HepG2 (cell line): ENCODE measurements around the gene THAP3. TPM values are rescaled to one million over a fixed set of nuclear protein-coding genes. Genes with fewer than 3 reads are reported as not detected.

ENCODE experiments used
- AGO1 ChIP-seq: fragments of 200-400 bp; formaldehyde crosslinking; IDR thresholded peaks from 2 replicates; pipeline ENCODE4 v1.6.1; 2017; ENCODE audit warnings: mild to moderate bottlenecking, low read depth, low read length, moderate library complexity; ENCODE audit not compliant: poor library complexity, severe bottlenecking
- AGO2 ChIP-seq: fragments of 200-400 bp; formaldehyde crosslinking; optimal IDR thresholded peaks from 2 replicates; pipeline ENCODE3; 2017; ENCODE audit warnings: mild to moderate bottlenecking, low read depth, low read length, moderate library complexity
- ELF4 ChIP-seq: sonication (generic); formaldehyde crosslinking; IDR thresholded peaks from 2 replicates; pipeline ENCODE4 v1.5.0; 2020; ENCODE audit warnings: missing genetic modification reagents, mild to moderate bottlenecking, moderate library complexity, borderline replicate concordance
- HMGA1 ChIP-seq: sonication (generic); formaldehyde crosslinking; conservative IDR thresholded peaks from 2 replicates; pipeline ENCODE4 v1.4.0; 2020; ENCODE audit warnings: missing genetic modification reagents
- HOXA9 ChIP-seq: sonication (generic); formaldehyde crosslinking; IDR thresholded peaks from 2 replicates; pipeline ENCODE4 v1.8.1; 2022; ENCODE audit warnings: missing genetic modification reagents, mild to moderate bottlenecking, moderate library complexity, borderline replicate concordance
- MYC ChIP-seq: sonication (generic); formaldehyde crosslinking; IDR thresholded peaks from 2 replicates; pipeline ENCODE4 v1.9.0; 2021; ENCODE audit warnings: missing genetic modification reagents, borderline replicate concordance
- REL ChIP-seq: sonication (generic); formaldehyde crosslinking; conservative IDR thresholded peaks from 2 replicates; pipeline ENCODE4 v1.8.0; 2022; ENCODE audit warnings: mild to moderate bottlenecking, missing genetic modification reagents, moderate library complexity
- TBX2 ChIP-seq: sonication (generic); formaldehyde crosslinking; IDR thresholded peaks from 2 replicates; pipeline ENCODE4 v1.5.0; 2020; ENCODE audit warnings: missing genetic modification reagents, mild to moderate bottlenecking, borderline replicate concordance
- YEATS2 ChIP-seq: sonication (generic); formaldehyde crosslinking; IDR thresholded peaks from 2 replicates; pipeline ENCODE4 v1.4.0; 2020; ENCODE audit warnings: missing genetic modification reagents, borderline replicate concordance
- ZNF572 ChIP-seq: sonication (generic); formaldehyde crosslinking; IDR thresholded peaks from 2 replicates; pipeline ENCODE4 v1.5.1; 2020; ENCODE audit warnings: mild to moderate bottlenecking, missing genetic modification reagents
- ZNF709 ChIP-seq: sonication (generic); formaldehyde crosslinking; IDR thresholded peaks from 2 replicates; pipeline ENCODE4 v1.5.0; 2020; ENCODE audit warnings: mild to moderate bottlenecking, missing genetic modification reagents
- ZNF761 ChIP-seq: sonication (generic); formaldehyde crosslinking; conservative IDR thresholded peaks from 2 replicates; pipeline ENCODE4 v1.4.0; 2020; ENCODE audit warnings: mild to moderate bottlenecking, missing genetic modification reagents
- polyA plus RNA-seq, 8 experiments: library from polyadenylated mRNA; depleted of rRNA in 3 of 8; stranded (reverse) in 7 of 8; unstranded in 1 of 8; fragments of >200 nt; fragmentation: Illumina TruSeq in 4 of 8; extraction: Trizol in 4 of 8; gene quantifications; 2 replicates each; pipeline versions ENCODE4 v1.2.1 to v1.2.3, GENCODE V29; 2011 to 2016; ENCODE audit warnings: low read depth in 4 of 8, missing spikeins in 1 of 8, mixed read lengths in 1 of 8; ENCODE audit not compliant: insufficient read depth in 1 of 8
- total RNA-seq, 5 experiments: library from RNA; depleted of rRNA; stranded (reverse); fragments of >200 nt; fragmentation: Illumina TruSeq; extraction: Trizol; gene quantifications; 2 replicates each; pipeline ENCODE4 v1.2.3, GENCODE V29; 2016; ENCODE audit warnings: low read depth in 1 of 5
- TF ChIP-seq, protein P1 (sequence below): sonication (generic); formaldehyde crosslinking; IDR thresholded peaks from 2 replicates; pipeline ENCODE4 v1.4.0; 2020; ENCODE audit warnings: missing genetic modification reagents
- TF ChIP-seq, protein P2 (sequence below): IDR thresholded peaks from 2 replicates; pipeline ENCODE4 v1.6.1; 2016; ENCODE audit warnings: low read depth, control low read depth
- TF ChIP-seq, protein P3 (sequence below): sonication (generic); formaldehyde crosslinking; IDR thresholded peaks from 2 replicates; pipeline ENCODE4 v1.5.0; 2020; ENCODE audit warnings: missing genetic modification reagents, mild to moderate bottlenecking, borderline replicate concordance
- TF ChIP-seq, protein P4 (sequence below): sonication (generic); formaldehyde crosslinking; IDR thresholded peaks from 2 replicates; pipeline ENCODE4 v1.4.0; 2020; ENCODE audit warnings: mild to moderate bottlenecking, low read depth, missing genetic modification reagents
- TF ChIP-seq, protein P5 (sequence below): sonication (generic); formaldehyde crosslinking; IDR thresholded peaks from 2 replicates; pipeline ENCODE4 v1.4.0; 2020; ENCODE audit warnings: low read depth, mild to moderate bottlenecking, missing genetic modification reagents

The THAP3 gene
- total and polyA plus RNA-seq, 2 of the 13 experiments (the other 11 are each of a cell fraction or from before 2014, with no cell fraction given), result 10.3 to 14.9 TPM

DNA sequence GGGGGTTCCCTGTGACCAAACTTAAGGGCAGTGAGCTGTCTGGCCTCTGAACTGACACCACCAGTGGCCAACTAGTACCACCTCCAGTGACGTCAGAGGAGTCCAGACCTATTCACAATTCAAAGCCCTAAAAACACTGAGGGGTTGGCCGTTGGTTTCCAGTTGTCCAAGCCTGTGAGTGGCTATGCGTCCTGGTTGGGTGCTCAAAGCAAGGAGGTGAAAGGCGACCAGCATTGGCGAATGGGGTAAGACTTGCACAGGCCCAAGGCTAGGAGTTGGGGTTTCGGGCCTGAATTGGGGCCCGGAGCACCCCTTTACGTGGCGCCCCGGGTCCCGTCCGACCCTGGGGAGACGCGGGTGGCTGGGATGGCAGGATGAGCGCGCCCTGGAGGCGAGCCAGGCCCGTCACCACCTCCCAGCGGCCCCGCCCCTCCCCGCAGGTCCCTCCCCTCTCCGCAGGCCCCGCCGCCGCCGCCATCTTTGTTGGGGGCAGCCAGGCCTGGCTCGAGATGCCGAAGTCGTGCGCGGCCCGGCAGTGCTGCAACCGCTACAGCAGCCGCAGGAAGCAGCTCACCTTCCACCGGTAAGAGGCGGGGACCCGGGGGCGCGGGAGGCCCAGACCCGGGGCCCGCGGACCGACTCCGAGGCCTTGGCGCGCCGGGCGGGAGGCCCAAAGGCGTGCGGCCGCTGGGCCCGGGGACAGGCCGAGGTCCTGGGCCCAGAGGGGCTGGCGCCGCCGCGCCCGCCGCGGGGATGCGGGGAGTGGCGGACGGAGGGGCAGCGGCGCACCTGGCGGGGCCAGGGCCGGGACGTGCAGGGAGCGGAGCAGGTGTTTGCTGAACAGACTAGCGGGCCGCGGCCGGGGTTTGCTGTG lies at the start of gene THAP3 (continued):
- TF ChIP-seq, protein P1, sequence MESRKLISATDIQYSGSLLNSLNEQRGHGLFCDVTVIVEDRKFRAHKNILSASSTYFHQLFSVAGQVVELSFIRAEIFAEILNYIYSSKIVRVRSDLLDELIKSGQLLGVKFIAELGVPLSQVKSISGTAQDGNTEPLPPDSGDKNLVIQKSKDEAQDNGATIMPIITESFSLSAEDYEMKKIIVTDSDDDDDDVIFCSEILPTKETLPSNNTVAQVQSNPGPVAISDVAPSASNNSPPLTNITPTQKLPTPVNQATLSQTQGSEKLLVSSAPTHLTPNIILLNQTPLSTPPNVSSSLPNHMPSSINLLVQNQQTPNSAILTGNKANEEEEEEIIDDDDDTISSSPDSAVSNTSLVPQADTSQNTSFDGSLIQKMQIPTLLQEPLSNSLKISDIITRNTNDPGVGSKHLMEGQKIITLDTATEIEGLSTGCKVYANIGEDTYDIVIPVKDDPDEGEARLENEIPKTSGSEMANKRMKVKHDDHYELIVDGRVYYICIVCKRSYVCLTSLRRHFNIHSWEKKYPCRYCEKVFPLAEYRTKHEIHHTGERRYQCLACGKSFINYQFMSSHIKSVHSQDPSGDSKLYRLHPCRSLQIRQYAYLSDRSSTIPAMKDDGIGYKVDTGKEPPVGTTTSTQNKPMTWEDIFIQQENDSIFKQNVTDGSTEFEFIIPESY (CRISPR knock-in tag), result peak; percentile 13; the same call in 1 of the 2 replicates
- TF ChIP-seq AGO1 (peak; percentile 29), REL (CRISPR knock-in tag) (0 out of 2 replicates have a peak, but pooled peaks have one; percentile 53), TBX2 (CRISPR knock-in tag) (peak; percentile 45; the same call in 1 of the 2 replicates), ELF4 (no peak), ZNF572 (CRISPR knock-in tag) (no peak), HOXA9 (CRISPR knock-in tag) (0 out of 2 replicates have a peak, but pooled peaks have one; percentile 58), MYC (CRISPR knock-in tag) (peak; percentile 56), HMGA1 (CRISPR knock-in tag) (no peak), AGO2 (peak; percentile 73), YEATS2 (CRISPR knock-in tag) (peak; percentile 14; the same call in 1 of the 2 replicates), ZNF761 (0 out of 2 replicates have a peak, but pooled peaks have one; percentile 63), ZNF709 (CRISPR knock-in tag) (0 out of 2 replicates have a peak, but pooled peaks have one; percentile 56)
- TF ChIP-seq, protein P2, sequence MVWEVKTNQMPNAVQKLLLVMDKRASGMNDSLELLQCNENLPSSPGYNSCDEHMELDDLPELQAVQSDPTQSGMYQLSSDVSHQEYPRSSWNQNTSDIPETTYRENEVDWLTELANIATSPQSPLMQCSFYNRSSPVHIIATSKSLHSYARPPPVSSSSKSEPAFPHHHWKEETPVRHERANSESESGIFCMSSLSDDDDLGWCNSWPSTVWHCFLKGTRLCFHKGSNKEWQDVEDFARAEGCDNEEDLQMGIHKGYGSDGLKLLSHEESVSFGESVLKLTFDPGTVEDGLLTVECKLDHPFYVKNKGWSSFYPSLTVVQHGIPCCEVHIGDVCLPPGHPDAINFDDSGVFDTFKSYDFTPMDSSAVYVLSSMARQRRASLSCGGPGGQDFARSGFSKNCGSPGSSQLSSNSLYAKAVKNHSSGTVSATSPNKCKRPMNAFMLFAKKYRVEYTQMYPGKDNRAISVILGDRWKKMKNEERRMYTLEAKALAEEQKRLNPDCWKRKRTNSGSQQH (CRISPR knock-in tag), result no peak
- TF ChIP-seq, protein P3, sequence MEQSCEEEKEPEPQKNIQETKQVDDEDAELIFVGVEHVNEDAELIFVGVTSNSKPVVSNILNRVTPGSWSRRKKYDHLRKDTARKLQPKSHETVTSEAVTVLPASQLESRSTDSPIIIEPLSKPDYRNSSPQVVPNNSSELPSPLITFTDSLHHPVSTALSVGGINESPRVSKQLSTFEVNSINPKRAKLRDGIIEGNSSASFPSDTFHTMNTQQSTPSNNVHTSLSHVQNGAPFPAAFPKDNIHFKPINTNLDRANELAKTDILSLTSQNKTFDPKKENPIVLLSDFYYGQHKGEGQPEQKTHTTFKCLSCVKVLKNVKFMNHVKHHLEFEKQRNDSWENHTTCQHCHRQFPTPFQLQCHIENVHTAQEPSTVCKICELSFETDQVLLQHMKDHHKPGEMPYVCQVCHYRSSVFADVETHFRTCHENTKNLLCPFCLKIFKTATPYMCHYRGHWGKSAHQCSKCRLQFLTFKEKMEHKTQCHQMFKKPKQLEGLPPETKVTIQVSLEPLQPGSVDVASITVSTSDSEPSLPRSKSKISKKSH (CRISPR knock-in tag), result 0 out of 2 replicates have a peak, but pooled peaks have one; percentile 46
- TF ChIP-seq, protein P4, sequence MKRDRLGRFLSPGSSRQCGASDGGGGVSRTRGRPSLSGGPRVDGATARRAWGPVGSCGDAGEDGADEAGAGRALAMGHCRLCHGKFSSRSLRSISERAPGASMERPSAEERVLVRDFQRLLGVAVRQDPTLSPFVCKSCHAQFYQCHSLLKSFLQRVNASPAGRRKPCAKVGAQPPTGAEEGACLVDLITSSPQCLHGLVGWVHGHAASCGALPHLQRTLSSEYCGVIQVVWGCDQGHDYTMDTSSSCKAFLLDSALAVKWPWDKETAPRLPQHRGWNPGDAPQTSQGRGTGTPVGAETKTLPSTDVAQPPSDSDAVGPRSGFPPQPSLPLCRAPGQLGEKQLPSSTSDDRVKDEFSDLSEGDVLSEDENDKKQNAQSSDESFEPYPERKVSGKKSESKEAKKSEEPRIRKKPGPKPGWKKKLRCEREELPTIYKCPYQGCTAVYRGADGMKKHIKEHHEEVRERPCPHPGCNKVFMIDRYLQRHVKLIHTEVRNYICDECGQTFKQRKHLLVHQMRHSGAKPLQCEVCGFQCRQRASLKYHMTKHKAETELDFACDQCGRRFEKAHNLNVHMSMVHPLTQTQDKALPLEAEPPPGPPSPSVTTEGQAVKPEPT (CRISPR knock-in tag), result 0 out of 2 replicates have a peak, but pooled peaks have one; percentile 32
- TF ChIP-seq, protein P5, sequence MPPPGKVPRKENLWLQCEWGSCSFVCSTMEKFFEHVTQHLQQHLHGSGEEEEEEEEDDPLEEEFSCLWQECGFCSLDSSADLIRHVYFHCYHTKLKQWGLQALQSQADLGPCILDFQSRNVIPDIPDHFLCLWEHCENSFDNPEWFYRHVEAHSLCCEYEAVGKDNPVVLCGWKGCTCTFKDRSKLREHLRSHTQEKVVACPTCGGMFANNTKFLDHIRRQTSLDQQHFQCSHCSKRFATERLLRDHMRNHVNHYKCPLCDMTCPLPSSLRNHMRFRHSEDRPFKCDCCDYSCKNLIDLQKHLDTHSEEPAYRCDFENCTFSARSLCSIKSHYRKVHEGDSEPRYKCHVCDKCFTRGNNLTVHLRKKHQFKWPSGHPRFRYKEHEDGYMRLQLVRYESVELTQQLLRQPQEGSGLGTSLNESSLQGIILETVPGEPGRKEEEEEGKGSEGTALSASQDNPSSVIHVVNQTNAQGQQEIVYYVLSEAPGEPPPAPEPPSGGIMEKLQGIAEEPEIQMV, result no peak
